Activated T-cell treated with anti-CD3 and anti-CD28 coated beads, Interleukin-2, amount 50 U/mL, for 24 hours (primary cell): ENCODE measurements around the gene CACNA1C.

Source experiments
- DNase-seq: peaks from one replicate; pipeline ENCODE4 v3.0.0-alpha.2; 2020
- H3K27ac Mint-ChIP-seq: 2 replicates; pipeline ENCODE4 v1.8.0; 2020; ENCODE audit warnings: mild to moderate bottlenecking, mixed read lengths
- H3K27me3 Mint-ChIP-seq: 2 replicates; pipeline ENCODE4 v1.8.0; 2020; ENCODE audit warnings: mixed read lengths
- H3K36me3 Mint-ChIP-seq: 2 replicates; pipeline ENCODE4 v1.8.0; 2020; ENCODE audit warnings: low read depth, mixed read lengths
- H3K4me1 Mint-ChIP-seq: 2 replicates; pipeline ENCODE4 v1.8.0; 2020; ENCODE audit warnings: low read depth, mixed read lengths
- H3K4me3 Mint-ChIP-seq: 2 replicates; pipeline ENCODE4 v1.8.0; 2020; ENCODE audit warnings: mild to moderate bottlenecking, moderate library complexity, mixed read lengths
- H3K9me3 Mint-ChIP-seq: 2 replicates; pipeline ENCODE4 v1.8.0; 2020; ENCODE audit warnings: mixed read lengths

Gene CACNA1C

GRCh38 chr12:2183556-2184541, 131.1 kb downstream of the CACNA1C start:
- H3K4me3 Mint-ChIP-seq = no peak overlapping the region
- H3K27ac Mint-ChIP-seq = no peak overlapping the region
- peaks cover 4% of the 10 kb centered on the region for H3K4me1 Mint-ChIP-seq
- H3K9me3 Mint-ChIP-seq = no peaks in the 10 kb centered on the region
- DNase-seq = no peak
- no peaks in the 10 kb centered on the region for H3K36me3 Mint-ChIP-seq
- H3K27me3 Mint-ChIP-seq = peaks cover 31% of the 10 kb centered on the region

- DNase-seq = no peak
- Mint-ChIP-seq H3K9me3 (no peaks in the 10 kb centered on the region), H3K4me1 (peaks cover 4% of the 10 kb centered on the region), H3K27ac (no peak overlapping the region), H3K27me3 (peaks cover 22% of the 10 kb centered on the region), H3K4me3 (no peak overlapping the region), H3K36me3 (no peaks in the 10 kb centered on the region)
These were observed 133.1 kb downstream of the CACNA1C start for GRCh38 chr12:2185751-2186341.

GRCh38 chr12:2187195-2187945, 134.6 kb downstream of the CACNA1C start:
- DNase-seq = no peak
- no peaks in the 10 kb centered on the region for H3K9me3 Mint-ChIP-seq
- H3K4me1 Mint-ChIP-seq = peaks cover 4% of the 10 kb centered on the region
- H3K27me3 Mint-ChIP-seq = peaks cover 22% of the 10 kb centered on the region
- H3K27ac Mint-ChIP-seq = no peak overlapping the region
- no peaks in the 10 kb centered on the region for H3K36me3 Mint-ChIP-seq
- H3K4me3 Mint-ChIP-seq = no peak overlapping the region

GRCh38 chr12:2190085-2190484, 137.3 kb downstream of the CACNA1C start:
- Mint-ChIP-seq H3K27ac (no peak overlapping the region), H3K4me3 (no peak overlapping the region), H3K27me3 (peaks cover 9% of the 10 kb centered on the region), H3K9me3 (no peaks in the 10 kb centered on the region), H3K36me3 (no peaks in the 10 kb centered on the region), H3K4me1 (no peaks in the 10 kb centered on the region)
- no peak for DNase-seq

- Mint-ChIP-seq H3K36me3 (no peaks in the 10 kb centered on the region), H3K4me1 (no peaks in the 10 kb centered on the region), H3K9me3 (no peaks in the 10 kb centered on the region), H3K27ac (no peak overlapping the region), H3K27me3 (peaks cover 5% of the 10 kb centered on the region), H3K4me3 (no peak overlapping the region)
- DNase-seq = no peak
These were observed 138.2 kb downstream of the CACNA1C start for GRCh38 chr12:2190896-2191533.

GRCh38 chr12:2191534-2192153, 138.9 kb downstream of the CACNA1C start:
- Mint-ChIP-seq H3K27me3 (peaks cover 4% of the 10 kb centered on the region), H3K27ac (no peak overlapping the region), H3K4me3 (no peak overlapping the region), H3K4me1 (no peaks in the 10 kb centered on the region), H3K36me3 (no peaks in the 10 kb centered on the region), H3K9me3 (no peaks in the 10 kb centered on the region)
- no peak for DNase-seq

- Mint-ChIP-seq H3K27ac (no peak overlapping the region), H3K9me3 (no peaks in the 10 kb centered on the region), H3K36me3 (no peaks in the 10 kb centered on the region), H3K4me3 (no peak overlapping the region), H3K4me1 (no peaks in the 10 kb centered on the region), H3K27me3 (no peaks in the 10 kb centered on the region)
- DNase-seq = no peak
These were observed 139.4 kb downstream of the CACNA1C start for GRCh38 chr12:2192231-2192630.

GRCh38 chr12:2194060-2194459, 141.3 kb downstream of the CACNA1C start:
- Mint-ChIP-seq H3K36me3 (no peaks in the 10 kb centered on the region), H3K27ac (no peak overlapping the region), H3K9me3 (no peaks in the 10 kb centered on the region), H3K4me1 (no peaks in the 10 kb centered on the region), H3K27me3 (no peaks in the 10 kb centered on the region), H3K4me3 (no peak overlapping the region)
- DNase-seq = no peak

GRCh38 chr12:2194571-2194970, 141.8 kb downstream of the CACNA1C start:
- no peaks in the 10 kb centered on the region for H3K27me3 Mint-ChIP-seq
- no peak for DNase-seq
- H3K27ac Mint-ChIP-seq = no peak overlapping the region
- H3K9me3 Mint-ChIP-seq = no peaks in the 10 kb centered on the region
- H3K36me3 Mint-ChIP-seq = no peaks in the 10 kb centered on the region
- no peaks in the 10 kb centered on the region for H3K4me1 Mint-ChIP-seq
- no peak overlapping the region for H3K4me3 Mint-ChIP-seq

- Mint-ChIP-seq H3K4me1 (no peaks in the 10 kb centered on the region), H3K36me3 (no peaks in the 10 kb centered on the region), H3K27ac (no peak overlapping the region), H3K27me3 (no peaks in the 10 kb centered on the region), H3K9me3 (no peaks in the 10 kb centered on the region), H3K4me3 (no peak overlapping the region)
- DNase-seq = no peak
These were observed 142.3 kb downstream of the CACNA1C start for GRCh38 chr12:2195085-2195484.

GRCh38 chr12:2198005-2198501, 145.3 kb downstream of the CACNA1C start:
- Mint-ChIP-seq H3K9me3 (no peaks in the 10 kb centered on the region), H3K27me3 (no peaks in the 10 kb centered on the region), H3K36me3 (no peaks in the 10 kb centered on the region), H3K4me1 (no peaks in the 10 kb centered on the region), H3K27ac (no peak overlapping the region), H3K4me3 (no peak overlapping the region)
- DNase-seq = no peak

GRCh38 chr12:2198542-2198941, 145.8 kb downstream of the CACNA1C start:
- DNase-seq = no peak
- H3K4me1 Mint-ChIP-seq = no peaks in the 10 kb centered on the region
- H3K9me3 Mint-ChIP-seq = no peaks in the 10 kb centered on the region
- H3K4me3 Mint-ChIP-seq = no peak overlapping the region
- H3K36me3 Mint-ChIP-seq = no peaks in the 10 kb centered on the region
- no peaks in the 10 kb centered on the region for H3K27me3 Mint-ChIP-seq
- H3K27ac Mint-ChIP-seq = no peak overlapping the region

GRCh38 chr12:2205996-2206395, 153.2 kb downstream of the CACNA1C start:
- Mint-ChIP-seq H3K36me3 (no peaks in the 10 kb centered on the region), H3K4me3 (no peak overlapping the region), H3K27ac (no peak overlapping the region), H3K9me3 (no peaks in the 10 kb centered on the region), H3K27me3 (peaks cover 3% of the 10 kb centered on the region), H3K4me1 (no peaks in the 10 kb centered on the region)
- no peak for DNase-seq
